Panc1 (cell line): ENCODE measurements around the gene SLC22A3. TPM values are rescaled to one million over a fixed set of nuclear protein-coding genes. Genes with fewer than 3 reads are reported as not detected.
"Not testable (repeated sequence)": the region's sequence is repeated elsewhere in the genome, so short reads cannot be mapped to it uniquely, and the experiment has no call there.

Experiments used
- ATAC-seq: fragments of 200-7000 bp; cut with Tn5 transposase; 2 replicates; pipeline ENCODE4 v1.9.1; 2020; ENCODE audit warnings: mild to moderate bottlenecking, moderate library complexity
- BruUV-seq: library from RNA; stranded (reverse); fragments of 400-500 nt; replicated peaks from 2 replicates; lab custom pipeline; 2021; lab: Mats Ljungman, UMichigan
- CTCF ChIA-PET: fragments of 300-600 bp; sonication (Branson Sonifier 250); formaldehyde crosslinking; loops from one replicate; lab custom pipeline; 2022; ENCODE audit warnings: antibody characterized with exemption; lab: Charles Lee
- POLR2A ChIA-PET: fragments of 300-600 bp; sonication (Branson Sonifier 250); formaldehyde crosslinking; loops from one replicate; lab custom pipeline; 2022; ENCODE audit warnings: antibody characterized with exemption; lab: Charles Lee
- DNase-seq: peaks from one replicate; pipeline ENCODE4 v3.0.0-alpha.2; 2010; ENCODE audit warnings: low read depth, low spot score
- H3K27ac ChIP-seq: 2 replicates; pipeline ENCODE4 v1.5.1; 2011; ENCODE audit warnings: mild to moderate bottlenecking, low read length, inconsistent platforms
- H3K27me3 ChIP-seq: fragments of 200-500 bp; sonication (Bioruptor generic); 2 replicates; pipeline ENCODE4 v1.6.0; 2014; ENCODE audit warnings: low read length, inconsistent platforms; ENCODE audit not compliant: control insufficient read depth, insufficient read depth
- H3K36me3 ChIP-seq: fragments of 200-500 bp; sonication (Bioruptor generic); 2 replicates; pipeline ENCODE4 v1.5.1; 2014; ENCODE audit warnings: inconsistent platforms, mild to moderate bottlenecking, low read length, moderate library complexity; ENCODE audit not compliant: control insufficient read depth, insufficient read depth
- H3K4me1 ChIP-seq: 2 replicates; pipeline ENCODE4 v1.5.1; 2011; ENCODE audit warnings: inconsistent platforms, mild to moderate bottlenecking, low read length, moderate library complexity; ENCODE audit not compliant: control insufficient read depth, insufficient read depth
- H3K4me3 ChIP-seq, 2 experiments: 2 replicates each; pipeline ENCODE4 v1.5.1; 2011 to 2012; ENCODE audit warnings: low read depth in 2 of 2, low read length in 2 of 2, mild to moderate bottlenecking in 2 of 2, inconsistent platforms in 1 of 2, moderate library complexity in 1 of 2
- H3K9me3 ChIP-seq: fragments of 200-500 bp; sonication (Bioruptor generic); 2 replicates; pipeline ENCODE4 v1.5.1; 2014; ENCODE audit warnings: low read depth, mild to moderate bottlenecking, inconsistent platforms, low read length, moderate library complexity; ENCODE audit not compliant: control insufficient read depth, insufficient read depth
- POLR2AphosphoS5 ChIP-seq: IDR thresholded peaks from 2 replicates; pipeline ENCODE4 v1.6.1; 2012; ENCODE audit warnings: mild to moderate bottlenecking, low read depth, low read length, moderate library complexity
- SIN3A ChIP-seq: IDR thresholded peaks from 2 replicates; pipeline ENCODE4 v1.6.1; 2012; ENCODE audit warnings: low read depth, mild to moderate bottlenecking, low read length, moderate library complexity, borderline replicate concordance; ENCODE audit not compliant: insufficient read depth
- TCF7L2 ChIP-seq: IDR thresholded peaks from 2 replicates; pipeline ENCODE4 v1.6.1; 2011; ENCODE audit warnings: mild to moderate bottlenecking, low read depth, low read length, inconsistent platforms
- in situ Hi-C: cut with HindIII; loops from 2 replicates; pipeline ENCODE4 v1.10.0; 2016; ENCODE audit warnings: low sequenced_read_pairs, low pct_unique_long_range_greater_than_20kb
- intact Hi-C: fragments of 100-400 bp; cut with micrococcal nuclease; formaldehyde crosslinking; loops from one replicate; pipeline ENCODE4 v1.10.0; 2022; ENCODE audit not compliant: unreplicated experiment
- total RNA-seq: library from RNA; stranded (reverse); gene quantifications from one replicate; pipeline ENCODE4 v1.2.1, GENCODE V29; 2021; ENCODE audit not compliant: unreplicated experiment
- TF ChIP-seq, protein P1 (sequence below): fragments of 450-650 bp; IDR thresholded peaks from 2 replicates; pipeline ENCODE4 v1.5.1; 2017; ENCODE audit warnings: mild to moderate bottlenecking
- TF ChIP-seq, protein P2 (sequence below), 2 experiments: IDR thresholded peaks; 2 replicates each; pipeline ENCODE4 v1.6.1; 2011 to 2012; ENCODE audit warnings: low read depth in 2 of 2, control low read depth in 1 of 2, low read length in 1 of 2, mild to moderate bottlenecking in 1 of 2, moderate library complexity in 1 of 2; ENCODE audit not compliant: insufficient read depth in 1 of 2

SLC22A3 gene
- total RNA-seq, 1 experiment from 2014 or later: not detected

DNA sequence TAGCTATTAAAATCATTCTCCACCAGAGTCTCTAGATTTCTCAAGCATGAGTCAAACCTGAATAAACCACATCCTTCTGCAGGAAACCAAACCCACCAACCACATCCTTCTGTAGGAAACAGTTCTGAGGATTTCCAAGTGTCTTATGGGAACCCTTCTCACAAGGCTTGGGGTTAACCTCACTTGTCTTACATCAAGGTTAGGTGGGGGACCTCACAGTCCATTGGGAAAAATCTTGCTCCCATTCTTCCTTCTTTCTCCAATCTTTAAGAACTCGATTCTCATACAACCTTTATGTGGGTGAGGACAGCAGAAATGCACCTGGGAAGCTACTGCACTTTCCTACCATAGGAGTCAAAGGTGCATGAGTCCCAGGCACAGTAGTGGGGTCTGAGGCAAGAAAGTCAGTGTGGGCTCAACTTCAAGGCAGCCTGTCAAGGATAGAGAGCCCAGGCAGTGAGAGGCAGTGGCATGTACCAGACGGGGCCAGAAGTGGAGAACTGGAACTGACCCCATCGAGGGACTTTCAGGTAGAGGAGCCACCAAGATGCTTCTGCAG is 114.5 kb downstream of the SLC22A3 start:
- Histone ChIP-seq H3K27ac (no peak overlapping the region), H3K27me3 (no peaks in the 10 kb centered on the region), H3K4me1 (no peaks in the 10 kb centered on the region), H3K36me3 (no peaks in the 10 kb centered on the region), H3K9me3 (no peaks in the 10 kb centered on the region), H3K4me3 (no peak overlapping the region)
- BruUV-seq: no TSS peak
- POLR2A ChIA-PET: interaction anchor here (0.6 kb wide), 1 partner anchor 28 kb away, joined by 3 read pairs; no protein-coding TSS in a partner anchor
- ATAC-seq: no peak
- CTCF ChIA-PET: no interaction called here
- TF ChIP-seq POLR2AphosphoS5 (no peak), SIN3A (no peak), TCF7L2 (no peak)
- TF ChIP-seq, protein P1, sequence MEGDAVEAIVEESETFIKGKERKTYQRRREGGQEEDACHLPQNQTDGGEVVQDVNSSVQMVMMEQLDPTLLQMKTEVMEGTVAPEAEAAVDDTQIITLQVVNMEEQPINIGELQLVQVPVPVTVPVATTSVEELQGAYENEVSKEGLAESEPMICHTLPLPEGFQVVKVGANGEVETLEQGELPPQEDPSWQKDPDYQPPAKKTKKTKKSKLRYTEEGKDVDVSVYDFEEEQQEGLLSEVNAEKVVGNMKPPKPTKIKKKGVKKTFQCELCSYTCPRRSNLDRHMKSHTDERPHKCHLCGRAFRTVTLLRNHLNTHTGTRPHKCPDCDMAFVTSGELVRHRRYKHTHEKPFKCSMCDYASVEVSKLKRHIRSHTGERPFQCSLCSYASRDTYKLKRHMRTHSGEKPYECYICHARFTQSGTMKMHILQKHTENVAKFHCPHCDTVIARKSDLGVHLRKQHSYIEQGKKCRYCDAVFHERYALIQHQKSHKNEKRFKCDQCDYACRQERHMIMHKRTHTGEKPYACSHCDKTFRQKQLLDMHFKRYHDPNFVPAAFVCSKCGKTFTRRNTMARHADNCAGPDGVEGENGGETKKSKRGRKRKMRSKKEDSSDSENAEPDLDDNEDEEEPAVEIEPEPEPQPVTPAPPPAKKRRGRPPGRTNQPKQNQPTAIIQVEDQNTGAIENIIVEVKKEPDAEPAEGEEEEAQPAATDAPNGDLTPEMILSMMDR: no peak
- TF ChIP-seq, protein P2, sequence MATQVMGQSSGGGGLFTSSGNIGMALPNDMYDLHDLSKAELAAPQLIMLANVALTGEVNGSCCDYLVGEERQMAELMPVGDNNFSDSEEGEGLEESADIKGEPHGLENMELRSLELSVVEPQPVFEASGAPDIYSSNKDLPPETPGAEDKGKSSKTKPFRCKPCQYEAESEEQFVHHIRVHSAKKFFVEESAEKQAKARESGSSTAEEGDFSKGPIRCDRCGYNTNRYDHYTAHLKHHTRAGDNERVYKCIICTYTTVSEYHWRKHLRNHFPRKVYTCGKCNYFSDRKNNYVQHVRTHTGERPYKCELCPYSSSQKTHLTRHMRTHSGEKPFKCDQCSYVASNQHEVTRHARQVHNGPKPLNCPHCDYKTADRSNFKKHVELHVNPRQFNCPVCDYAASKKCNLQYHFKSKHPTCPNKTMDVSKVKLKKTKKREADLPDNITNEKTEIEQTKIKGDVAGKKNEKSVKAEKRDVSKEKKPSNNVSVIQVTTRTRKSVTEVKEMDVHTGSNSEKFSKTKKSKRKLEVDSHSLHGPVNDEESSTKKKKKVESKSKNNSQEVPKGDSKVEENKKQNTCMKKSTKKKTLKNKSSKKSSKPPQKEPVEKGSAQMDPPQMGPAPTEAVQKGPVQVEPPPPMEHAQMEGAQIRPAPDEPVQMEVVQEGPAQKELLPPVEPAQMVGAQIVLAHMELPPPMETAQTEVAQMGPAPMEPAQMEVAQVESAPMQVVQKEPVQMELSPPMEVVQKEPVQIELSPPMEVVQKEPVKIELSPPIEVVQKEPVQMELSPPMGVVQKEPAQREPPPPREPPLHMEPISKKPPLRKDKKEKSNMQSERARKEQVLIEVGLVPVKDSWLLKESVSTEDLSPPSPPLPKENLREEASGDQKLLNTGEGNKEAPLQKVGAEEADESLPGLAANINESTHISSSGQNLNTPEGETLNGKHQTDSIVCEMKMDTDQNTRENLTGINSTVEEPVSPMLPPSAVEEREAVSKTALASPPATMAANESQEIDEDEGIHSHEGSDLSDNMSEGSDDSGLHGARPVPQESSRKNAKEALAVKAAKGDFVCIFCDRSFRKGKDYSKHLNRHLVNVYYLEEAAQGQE (IDR thresholded peaks at IDR 0.05; ENCODE audit: insufficient read depth in 1 of 2, low read depth in 2 of 2, low read length in 1 of 2): no peak
- in situ Hi-C loops (no loop called here), intact Hi-C loops (no loop called here)
- DNase-seq: no peak

DNA sequence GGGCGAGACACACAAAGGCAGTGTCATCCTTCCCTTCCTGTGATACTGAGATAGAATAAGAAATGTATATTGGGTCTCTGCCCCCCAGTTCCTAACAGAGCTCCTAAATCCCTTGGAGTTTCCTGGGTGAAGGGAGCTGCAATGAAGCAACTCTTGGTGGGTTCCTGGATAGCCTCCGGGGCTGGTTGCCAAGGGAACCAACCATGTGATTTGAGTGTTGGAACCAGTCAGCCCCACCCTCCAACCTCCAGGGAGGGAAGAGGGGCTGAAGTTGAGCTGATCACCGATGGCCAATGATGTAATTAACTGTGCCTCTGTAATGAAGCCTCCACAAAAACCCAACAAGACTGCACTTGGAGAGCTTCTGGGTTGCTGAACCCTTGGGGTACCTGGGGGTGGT is 116.6 kb downstream of the SLC22A3 start:
- no peaks in the 10 kb centered on the region for H3K27me3 ChIP-seq
- CTCF ChIA-PET: interaction anchor here (0.7 kb wide), 1 partner anchor 9 kb away, joined by 15 read pairs; no protein-coding TSS in a partner anchor
- DNase-seq (no peak), ATAC-seq (no peak)
- TF ChIP-seq POLR2AphosphoS5 (no peak), TCF7L2 (no peak), SIN3A (no peak)
- TF ChIP-seq, protein P2 (IDR thresholded peaks at IDR 0.05; ENCODE audit: insufficient read depth in 1 of 2, low read depth in 2 of 2, low read length in 1 of 2): no peak
- TF ChIP-seq, protein P1: no peak
- no peak overlapping the region for H3K4me3 ChIP-seq
- H3K36me3 ChIP-seq: no peaks in the 10 kb centered on the region
- no TSS peak for BruUV-seq
- no peak overlapping the region for H3K27ac ChIP-seq
- no peaks in the 10 kb centered on the region for H3K4me1 ChIP-seq
- POLR2A ChIA-PET: no interaction called here
- in situ Hi-C loops: no loop called here
- intact Hi-C loops: no loop called here
- no peaks in the 10 kb centered on the region for H3K9me3 ChIP-seq

DNA sequence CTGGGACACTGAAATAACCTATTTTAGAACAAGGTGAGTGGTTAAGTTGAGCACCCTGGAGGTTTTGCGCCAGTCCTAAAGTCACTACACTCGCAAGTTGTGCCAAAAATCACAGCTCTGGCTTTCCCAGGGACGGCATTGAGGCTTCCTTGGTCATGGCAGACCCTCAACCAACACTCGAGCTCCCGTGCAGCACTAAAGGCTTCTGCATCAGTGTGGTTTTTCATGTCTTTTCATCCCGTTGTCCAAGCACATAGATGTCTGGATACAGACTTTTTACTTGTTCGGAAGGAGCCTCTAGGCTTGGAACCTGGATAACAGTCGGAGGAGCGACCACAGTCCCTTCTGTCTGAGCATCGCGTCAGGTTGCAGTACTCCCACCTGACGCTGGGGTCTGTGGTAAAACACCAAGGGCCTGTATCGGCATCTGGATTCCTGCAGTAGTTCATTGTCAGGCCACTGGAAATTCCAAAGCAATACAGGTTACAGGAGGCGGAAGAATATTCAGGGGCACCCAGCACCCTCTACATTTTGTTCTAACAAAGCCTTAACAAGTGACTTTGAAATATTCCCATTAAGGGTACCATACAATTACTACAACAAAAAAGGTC is 119.2 kb downstream of the SLC22A3 start:
- H3K4me3 ChIP-seq, BruUV-seq, ATAC-seq, H3K4me1 ChIP-seq, CTCF ChIA-PET, H3K27me3 ChIP-seq, H3K27ac ChIP-seq, DNase-seq, intact Hi-C loops, POLR2A ChIA-PET, H3K36me3 ChIP-seq, in situ Hi-C loops, H3K9me3 ChIP-seq: not testable (repeated sequence)
